Measurements from ENCODE around the gene RFTN1. TPM values are rescaled to one million over a fixed set of nuclear protein-coding genes. Genes with fewer than 3 reads are reported as not detected.

RFTN1 gene
- total and polyA plus RNA-seq, 10 of the 15 experiments (the other 5 are each of a cell fraction or from before 2014, with no cell fraction given): 20.6 to 213 (median 147) TPM

DNA sequence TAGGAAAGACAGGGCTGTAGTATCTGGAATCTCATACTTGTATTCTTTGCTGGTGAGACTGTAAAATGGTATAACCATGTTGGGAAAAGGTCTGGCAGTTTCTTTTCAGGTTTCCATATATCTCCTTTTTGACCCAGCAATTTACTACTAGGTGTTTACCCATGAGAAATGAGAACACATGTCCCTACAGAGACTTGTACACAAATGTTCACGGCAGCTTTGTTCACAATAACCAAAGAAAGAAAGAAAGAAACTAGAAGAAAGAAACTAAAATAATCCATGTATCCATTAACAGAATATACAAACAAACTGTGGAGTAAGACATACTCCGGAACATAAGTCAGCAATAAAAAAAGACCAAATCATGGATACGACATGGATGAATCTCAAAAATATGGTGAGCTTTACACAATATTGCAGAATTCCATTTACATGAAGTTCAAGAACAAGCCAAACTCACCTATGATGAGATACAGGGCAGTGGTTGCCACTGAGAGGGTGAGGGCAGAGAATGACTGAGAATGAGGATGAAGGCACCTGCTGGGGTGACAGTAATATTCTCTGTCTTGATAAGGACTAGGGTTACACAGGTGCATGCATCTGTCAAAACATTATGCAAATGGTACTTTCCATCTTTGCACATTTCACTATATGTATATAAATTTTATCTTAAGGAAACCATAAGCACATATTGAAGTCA lies 2.7 kb downstream of the RFTN1 start (continued):
- TF ChIP-seq, protein P1, sequence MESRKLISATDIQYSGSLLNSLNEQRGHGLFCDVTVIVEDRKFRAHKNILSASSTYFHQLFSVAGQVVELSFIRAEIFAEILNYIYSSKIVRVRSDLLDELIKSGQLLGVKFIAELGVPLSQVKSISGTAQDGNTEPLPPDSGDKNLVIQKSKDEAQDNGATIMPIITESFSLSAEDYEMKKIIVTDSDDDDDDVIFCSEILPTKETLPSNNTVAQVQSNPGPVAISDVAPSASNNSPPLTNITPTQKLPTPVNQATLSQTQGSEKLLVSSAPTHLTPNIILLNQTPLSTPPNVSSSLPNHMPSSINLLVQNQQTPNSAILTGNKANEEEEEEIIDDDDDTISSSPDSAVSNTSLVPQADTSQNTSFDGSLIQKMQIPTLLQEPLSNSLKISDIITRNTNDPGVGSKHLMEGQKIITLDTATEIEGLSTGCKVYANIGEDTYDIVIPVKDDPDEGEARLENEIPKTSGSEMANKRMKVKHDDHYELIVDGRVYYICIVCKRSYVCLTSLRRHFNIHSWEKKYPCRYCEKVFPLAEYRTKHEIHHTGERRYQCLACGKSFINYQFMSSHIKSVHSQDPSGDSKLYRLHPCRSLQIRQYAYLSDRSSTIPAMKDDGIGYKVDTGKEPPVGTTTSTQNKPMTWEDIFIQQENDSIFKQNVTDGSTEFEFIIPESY (IDR thresholded peaks at IDR 0.05): 0 out of 2 replicates have a peak, but pooled peaks have one; percentile 39
- TF ChIP-seq, protein P2, sequence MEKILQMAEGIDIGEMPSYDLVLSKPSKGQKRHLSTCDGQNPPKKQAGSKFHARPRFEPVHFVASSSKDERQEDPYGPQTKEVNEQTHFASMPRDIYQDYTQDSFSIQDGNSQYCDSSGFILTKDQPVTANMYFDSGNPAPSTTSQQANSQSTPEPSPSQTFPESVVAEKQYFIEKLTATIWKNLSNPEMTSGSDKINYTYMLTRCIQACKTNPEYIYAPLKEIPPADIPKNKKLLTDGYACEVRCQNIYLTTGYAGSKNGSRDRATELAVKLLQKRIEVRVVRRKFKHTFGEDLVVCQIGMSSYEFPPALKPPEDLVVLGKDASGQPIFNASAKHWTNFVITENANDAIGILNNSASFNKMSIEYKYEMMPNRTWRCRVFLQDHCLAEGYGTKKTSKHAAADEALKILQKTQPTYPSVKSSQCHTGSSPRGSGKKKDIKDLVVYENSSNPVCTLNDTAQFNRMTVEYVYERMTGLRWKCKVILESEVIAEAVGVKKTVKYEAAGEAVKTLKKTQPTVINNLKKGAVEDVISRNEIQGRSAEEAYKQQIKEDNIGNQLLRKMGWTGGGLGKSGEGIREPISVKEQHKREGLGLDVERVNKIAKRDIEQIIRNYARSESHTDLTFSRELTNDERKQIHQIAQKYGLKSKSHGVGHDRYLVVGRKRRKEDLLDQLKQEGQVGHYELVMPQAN (conservative IDR thresholded peaks at IDR 0.05): no peak; the same call in 1 of the 2 replicates
- TF ChIP-seq BMI1 (IDR thresholded peaks at IDR 0.05; ENCODE audit: borderline replicate concordance) (peak; percentile 33; the same call in 1 of the 2 replicates), PAX8 (IDR thresholded peaks at IDR 0.05) (no peak), RB1 (IDR thresholded peaks at IDR 0.05; ENCODE audit: borderline replicate concordance) (no peak), ZBED1 (IDR thresholded peaks at IDR 0.05; ENCODE audit: borderline replicate concordance) (peak; percentile 89), BHLHE40 (IDR thresholded peaks at IDR 0.05; ENCODE audit: borderline replicate concordance in 1 of 2, low read depth in 2 of 2, low read length in 1 of 2) (peak; percentile 15 to 41; a peak in 2 of 4 replicates), RAD51 (IDR thresholded peaks at IDR 0.05) (no peak), CREM (IDR thresholded peaks at IDR 0.05; ENCODE audit: low read depth) (peak; percentile 31; the same call in 1 of the 2 replicates), TCF12 (IDR thresholded peaks at IDR 0.05; ENCODE audit: low read depth, low read length) (peak; percentile 79), POLR2AphosphoS2 (IDR thresholded peaks at IDR 0.05; ENCODE audit: low read depth, low read length) (peak; percentile 77; the same call in 1 of the 2 replicates)
- TF ChIP-seq, protein P3, sequence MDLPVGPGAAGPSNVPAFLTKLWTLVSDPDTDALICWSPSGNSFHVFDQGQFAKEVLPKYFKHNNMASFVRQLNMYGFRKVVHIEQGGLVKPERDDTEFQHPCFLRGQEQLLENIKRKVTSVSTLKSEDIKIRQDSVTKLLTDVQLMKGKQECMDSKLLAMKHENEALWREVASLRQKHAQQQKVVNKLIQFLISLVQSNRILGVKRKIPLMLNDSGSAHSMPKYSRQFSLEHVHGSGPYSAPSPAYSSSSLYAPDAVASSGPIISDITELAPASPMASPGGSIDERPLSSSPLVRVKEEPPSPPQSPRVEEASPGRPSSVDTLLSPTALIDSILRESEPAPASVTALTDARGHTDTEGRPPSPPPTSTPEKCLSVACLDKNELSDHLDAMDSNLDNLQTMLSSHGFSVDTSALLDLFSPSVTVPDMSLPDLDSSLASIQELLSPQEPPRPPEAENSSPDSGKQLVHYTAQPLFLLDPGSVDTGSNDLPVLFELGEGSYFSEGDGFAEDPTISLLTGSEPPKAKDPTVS (IDR thresholded peaks at IDR 0.05; ENCODE audit: low read depth, low read length): no peak
- TF ChIP-seq, protein P4, sequence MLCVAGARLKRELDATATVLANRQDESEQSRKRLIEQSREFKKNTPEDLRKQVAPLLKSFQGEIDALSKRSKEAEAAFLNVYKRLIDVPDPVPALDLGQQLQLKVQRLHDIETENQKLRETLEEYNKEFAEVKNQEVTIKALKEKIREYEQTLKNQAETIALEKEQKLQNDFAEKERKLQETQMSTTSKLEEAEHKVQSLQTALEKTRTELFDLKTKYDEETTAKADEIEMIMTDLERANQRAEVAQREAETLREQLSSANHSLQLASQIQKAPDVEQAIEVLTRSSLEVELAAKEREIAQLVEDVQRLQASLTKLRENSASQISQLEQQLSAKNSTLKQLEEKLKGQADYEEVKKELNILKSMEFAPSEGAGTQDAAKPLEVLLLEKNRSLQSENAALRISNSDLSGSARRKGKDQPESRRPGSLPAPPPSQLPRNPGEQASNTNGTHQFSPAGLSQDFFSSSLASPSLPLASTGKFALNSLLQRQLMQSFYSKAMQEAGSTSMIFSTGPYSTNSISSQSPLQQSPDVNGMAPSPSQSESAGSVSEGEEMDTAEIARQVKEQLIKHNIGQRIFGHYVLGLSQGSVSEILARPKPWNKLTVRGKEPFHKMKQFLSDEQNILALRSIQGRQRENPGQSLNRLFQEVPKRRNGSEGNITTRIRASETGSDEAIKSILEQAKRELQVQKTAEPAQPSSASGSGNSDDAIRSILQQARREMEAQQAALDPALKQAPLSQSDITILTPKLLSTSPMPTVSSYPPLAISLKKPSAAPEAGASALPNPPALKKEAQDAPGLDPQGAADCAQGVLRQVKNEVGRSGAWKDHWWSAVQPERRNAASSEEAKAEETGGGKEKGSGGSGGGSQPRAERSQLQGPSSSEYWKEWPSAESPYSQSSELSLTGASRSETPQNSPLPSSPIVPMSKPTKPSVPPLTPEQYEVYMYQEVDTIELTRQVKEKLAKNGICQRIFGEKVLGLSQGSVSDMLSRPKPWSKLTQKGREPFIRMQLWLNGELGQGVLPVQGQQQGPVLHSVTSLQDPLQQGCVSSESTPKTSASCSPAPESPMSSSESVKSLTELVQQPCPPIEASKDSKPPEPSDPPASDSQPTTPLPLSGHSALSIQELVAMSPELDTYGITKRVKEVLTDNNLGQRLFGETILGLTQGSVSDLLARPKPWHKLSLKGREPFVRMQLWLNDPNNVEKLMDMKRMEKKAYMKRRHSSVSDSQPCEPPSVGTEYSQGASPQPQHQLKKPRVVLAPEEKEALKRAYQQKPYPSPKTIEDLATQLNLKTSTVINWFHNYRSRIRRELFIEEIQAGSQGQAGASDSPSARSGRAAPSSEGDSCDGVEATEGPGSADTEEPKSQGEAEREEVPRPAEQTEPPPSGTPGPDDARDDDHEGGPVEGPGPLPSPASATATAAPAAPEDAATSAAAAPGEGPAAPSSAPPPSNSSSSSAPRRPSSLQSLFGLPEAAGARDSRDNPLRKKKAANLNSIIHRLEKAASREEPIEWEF (IDR thresholded peaks at IDR 0.05; ENCODE audit: insufficient replicate concordance, low read depth, low read length): peak; percentile 27
